ENCODE data around the gene FRAS1. TPM values are rescaled to one million over a fixed set of nuclear protein-coding genes. Genes with fewer than 3 reads are reported as not detected.

FRAS1 gene
- total RNA-seq, 4 donors from 2014 or later = 3.1 to 11.4 (median 6.7) TPM

- Histone ChIP-seq H3K4me1 (no peaks in the 10 kb centered on the region), H3K9me3 (no peaks in the 10 kb centered on the region), H3K36me3 (peaks cover 0 to 9% (median 0%) of the 10 kb centered on the region in 3 donors), H3K4me3 (no peak overlapping the region), H3K27ac (no peak overlapping the region), H3K27me3 (no peaks in the 10 kb centered on the region)
- TF ChIP-seq CTCF (IDR thresholded peaks at IDR 0.05) (no peak), POLR2A (IDR thresholded peaks at IDR 0.05) (no peak)
- no peak for DNase-seq
- intact Hi-C loops (cut with DNase I) = no loop called here
- WGBS, 2 donors = 88% methylated on average over 1 of the region's 1 CpG
Observed at GRCh38 chr4:78480286-78480685, 423.2 kb downstream of the FRAS1 start.

- intact Hi-C loops (cut with DNase I) = no loop called here
- no peak for TF ChIP-seq POLR2A (IDR thresholded peaks at IDR 0.05)
- no peak for TF ChIP-seq CTCF (IDR thresholded peaks at IDR 0.05)
- 50 to 79% methylated on average over 1 of the region's 1 CpG for WGBS, 2 donors
Observed at GRCh38 chr4:78481180-78481579, 424.1 kb downstream of the FRAS1 start.

GRCh38 chr4:78482281-78482680 lies 425.2 kb downstream of the FRAS1 start:
- no peaks in the 10 kb centered on the region for H3K9me3 ChIP-seq
- no peak for DNase-seq
- peaks cover 0 to 9% (median 0%) of the 10 kb centered on the region in 3 donors for H3K36me3 ChIP-seq
- no peak overlapping the region for H3K27ac ChIP-seq
- H3K4me1 ChIP-seq = no peaks in the 10 kb centered on the region
- H3K4me3 ChIP-seq = no peak overlapping the region
- TF ChIP-seq POLR2A (IDR thresholded peaks at IDR 0.05) = no peak
- TF ChIP-seq CTCF (IDR thresholded peaks at IDR 0.05) = no peak
- WGBS, 2 donors = 74 to 82% methylated on average over 4 of the region's 4 CpGs
- intact Hi-C loops (cut with DNase I) = no loop called here
- H3K27me3 ChIP-seq = no peaks in the 10 kb centered on the region

More at GRCh38 chr4:78481180-78481579, 424.1 kb downstream of the FRAS1 start:
- Histone ChIP-seq H3K4me1 (no peaks in the 10 kb centered on the region), H3K4me3 (no peak overlapping the region), H3K36me3 (peaks cover 0 to 9% (median 0%) of the 10 kb centered on the region in 3 donors), H3K27me3 (no peaks in the 10 kb centered on the region), H3K27ac (peak overlapping the region in 1 of 4 donors; percentile 26), H3K9me3 (no peaks in the 10 kb centered on the region)
- DNase-seq = no peak

GRCh38 chr4:78483811-78484210 lies 426.7 kb downstream of the FRAS1 start:
- intact Hi-C loops (cut with DNase I) = no loop called here
- Histone ChIP-seq H3K4me3 (no peak overlapping the region), H3K36me3 (peaks cover 0 to 9% (median 0%) of the 10 kb centered on the region in 3 donors), H3K27ac (no peak overlapping the region), H3K4me1 (no peaks in the 10 kb centered on the region), H3K27me3 (no peaks in the 10 kb centered on the region), H3K9me3 (no peaks in the 10 kb centered on the region)
- 76 to 82% methylated on average over 2 of the region's 2 CpGs for WGBS, 2 donors
- no peak for TF ChIP-seq POLR2A (IDR thresholded peaks at IDR 0.05)
- no peak for TF ChIP-seq CTCF (IDR thresholded peaks at IDR 0.05)
- DNase-seq = no peak

GRCh38 chr4:78484574-78484973 lies 427.5 kb downstream of the FRAS1 start:
- DNase-seq = no peak
- no peaks in the 10 kb centered on the region for H3K27me3 ChIP-seq
- H3K36me3 ChIP-seq = peaks cover 0 to 9% (median 0%) of the 10 kb centered on the region in 3 donors
- no peak for TF ChIP-seq POLR2A (IDR thresholded peaks at IDR 0.05)
- TF ChIP-seq CTCF (IDR thresholded peaks at IDR 0.05) = no peak
- intact Hi-C loops (cut with DNase I) = no loop called here
- H3K27ac ChIP-seq = no peak overlapping the region
- no peaks in the 10 kb centered on the region for H3K4me1 ChIP-seq
- H3K9me3 ChIP-seq = no peaks in the 10 kb centered on the region
- 59 to 83% methylated on average over 2 of the region's 2 CpGs for WGBS, 2 donors
- H3K4me3 ChIP-seq = no peak overlapping the region
